GM18868 (cell line): ENCODE results near the gene MAPK8IP3.

Experiments
- ATAC-seq: cut with Tn5 transposase; IDR thresholded peaks from one replicate; pipeline ENCODE4 v1.9.1; 2021; ENCODE audit warnings: mild to moderate bottlenecking, moderate library complexity; ENCODE audit not compliant: unreplicated experiment

The MAPK8IP3 gene

GRCh38 chr16:1782408-1783264 is 76.6 kb downstream of the MAPK8IP3 start, which contains the start of the genes NUBP2 and SPSB3:
NUBP2 (plus strand) TSS chr16:1782960; CDS start chr16:1783021, 61 bp downstream.
SPSB3 (minus strand) TSS chr16:1782571; CDS start chr16:1781483, 1,088 bp downstream.
- peak; percentile 84 for ATAC-seq

GRCh38 chr16:1784977-1785845 is 79.2 kb downstream of the MAPK8IP3 start:
- ATAC-seq, result no peak

GRCh38 chr16:1785846-1786170 is 79.8 kb downstream of the MAPK8IP3 start:
- no peak for ATAC-seq

- ATAC-seq, result no peak
Observed at GRCh38 chr16:1786242-1787055, 80.5 kb downstream of the MAPK8IP3 start.

- no peak for ATAC-seq
Observed at GRCh38 chr16:1787056-1787321, 81.0 kb downstream of the MAPK8IP3 start.

DNA sequence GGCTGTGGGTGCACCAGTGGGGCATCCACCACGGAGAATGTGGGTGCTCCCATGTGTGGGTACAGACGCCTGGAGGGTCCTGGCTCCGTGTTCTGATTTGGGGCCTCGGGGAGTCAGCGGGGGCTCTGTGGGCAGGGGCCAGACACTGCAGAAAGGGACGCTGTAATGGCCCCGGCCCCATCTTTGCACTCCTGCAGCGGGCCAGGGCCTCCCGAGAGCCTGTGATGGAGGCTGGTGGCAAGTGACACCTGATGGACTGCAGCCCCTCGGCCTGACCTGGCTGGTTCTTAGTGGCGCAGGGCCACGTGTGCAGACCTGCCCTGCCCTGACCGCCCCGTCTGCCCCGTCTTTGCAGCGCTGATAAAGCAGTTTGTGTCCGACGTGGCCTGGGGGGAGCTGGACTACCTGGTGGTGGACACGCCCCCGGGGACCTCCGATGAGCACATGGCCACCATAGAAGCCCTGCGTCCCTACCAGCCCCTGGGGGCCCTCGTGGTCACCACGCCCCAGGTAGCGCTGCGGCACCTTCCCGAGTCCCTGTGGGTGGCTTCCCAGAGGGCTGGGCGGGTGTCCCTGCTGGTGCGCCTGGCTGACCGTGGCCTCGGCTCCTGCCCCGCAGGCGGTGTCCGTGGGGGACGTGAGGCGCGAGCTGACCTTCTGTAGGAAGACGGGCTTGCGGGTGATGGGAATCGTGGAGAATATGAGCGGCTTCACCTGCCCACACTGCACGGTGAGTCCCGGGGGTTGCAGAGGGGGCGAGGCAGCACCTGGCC is 81.5 kb downstream of the MAPK8IP3 start:
- ATAC-seq, result no peak

DNA sequence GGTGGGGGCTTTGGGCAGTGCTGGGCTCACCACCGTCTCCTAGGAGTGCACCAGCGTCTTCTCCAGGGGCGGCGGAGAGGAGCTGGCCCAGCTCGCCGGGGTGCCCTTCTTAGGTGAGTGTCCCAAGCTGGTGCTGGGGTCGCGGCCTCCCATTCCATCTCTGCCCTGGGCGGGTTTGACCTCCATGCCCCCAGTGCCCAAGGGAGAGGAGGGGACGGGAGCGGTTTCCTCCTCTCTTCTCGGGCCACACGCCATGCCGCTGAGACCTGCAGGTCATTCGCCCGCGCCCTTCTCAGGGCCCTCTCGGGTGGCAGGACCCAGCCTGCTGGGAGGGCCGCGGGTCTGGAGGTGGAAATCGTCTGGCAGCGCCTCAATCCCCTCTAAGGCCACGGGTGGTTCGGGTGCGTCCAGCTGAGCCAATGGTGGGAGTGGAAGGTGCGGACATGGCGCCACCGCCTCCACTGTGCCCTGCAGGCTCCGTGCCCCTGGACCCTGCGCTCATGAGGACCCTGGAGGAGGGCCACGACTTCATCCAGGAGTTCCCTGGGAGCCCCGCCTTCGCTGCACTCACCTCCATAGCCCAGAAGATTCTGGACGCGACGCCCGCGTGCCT is 82.2 kb downstream of the MAPK8IP3 start:
- ATAC-seq, result no peak

DNA sequence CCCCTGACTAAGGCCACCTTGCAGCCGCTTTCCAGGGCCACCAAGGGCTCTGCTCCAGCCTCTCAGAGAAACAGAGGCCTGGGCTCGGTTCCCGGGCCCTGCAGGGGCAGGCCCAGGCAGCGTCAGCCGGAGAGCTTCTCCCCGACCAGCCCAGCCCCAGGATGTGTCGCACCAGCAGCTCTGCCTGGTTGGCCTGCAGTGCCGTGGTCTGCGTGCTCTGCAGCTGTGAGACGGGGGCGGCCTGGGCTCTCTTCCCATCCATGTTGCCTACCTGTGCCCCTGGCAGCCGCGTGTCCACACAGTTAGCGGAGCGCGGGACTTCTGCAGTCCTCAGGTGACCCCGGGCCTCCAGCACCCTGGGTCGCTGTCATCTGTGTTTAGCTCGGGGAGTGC is 82.7 kb downstream of the MAPK8IP3 start:
- ATAC-seq, result no peak

GRCh38 chr16:1789643-1790045 is 83.6 kb downstream of the MAPK8IP3 start:
- ATAC-seq, result no peak

GRCh38 chr16:1790261-1790610 is 84.2 kb downstream of the MAPK8IP3 start:
- no peak for ATAC-seq

- no peak for ATAC-seq
Observed at GRCh38 chr16:1790611-1791255, 84.7 kb downstream of the MAPK8IP3 start.

- ATAC-seq, result no peak
Observed at GRCh38 chr16:1791256-1791942, 85.4 kb downstream of the MAPK8IP3 start.

DNA sequence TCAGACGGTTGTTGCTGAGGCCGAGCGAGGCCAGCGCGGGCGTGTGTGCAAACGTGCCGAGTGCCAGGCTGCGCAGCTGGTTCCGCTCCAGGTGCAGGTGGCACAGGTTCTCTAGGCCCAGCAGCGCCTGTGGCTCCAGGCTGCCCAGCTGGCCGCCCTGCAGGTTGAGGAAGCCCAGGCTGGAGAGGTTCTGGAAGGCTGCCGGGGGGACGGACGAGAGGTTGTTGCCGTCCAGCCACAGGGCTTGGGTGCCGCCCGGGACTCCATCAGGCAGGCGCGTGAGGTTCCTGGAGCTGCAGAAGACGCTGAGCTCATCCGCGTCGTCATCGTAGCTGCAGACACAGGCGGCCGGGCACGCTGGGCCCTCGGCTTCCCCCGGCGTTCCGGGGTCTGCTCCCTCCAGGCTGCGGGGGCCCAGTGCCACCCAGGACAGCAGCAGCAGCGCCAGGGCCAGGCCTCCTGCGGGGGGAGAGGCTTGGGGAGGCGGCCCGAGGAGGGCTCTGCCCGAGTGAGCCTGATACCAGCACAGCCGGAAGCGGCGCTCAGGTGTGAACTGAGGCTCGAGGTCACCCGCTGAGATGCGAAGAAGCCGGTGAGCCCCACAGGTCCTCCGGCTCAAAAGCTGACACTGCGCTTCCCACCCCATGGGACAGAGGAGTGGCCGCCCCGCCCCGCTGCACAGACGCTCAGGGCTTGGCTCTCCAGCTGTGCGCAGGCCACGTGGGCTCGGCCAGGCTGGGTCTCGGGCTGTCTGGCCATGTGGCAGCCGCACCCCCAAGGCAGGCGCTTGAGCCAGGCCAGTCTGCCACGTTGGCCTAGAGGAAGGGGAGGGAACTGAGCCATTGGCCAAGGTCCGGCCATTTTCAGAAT is 86.2 kb downstream of the MAPK8IP3 start:
- ATAC-seq, result no peak

- ATAC-seq, result no peak
Observed at GRCh38 chr16:1792836-1793577, 87.0 kb downstream of the MAPK8IP3 start.

DNA sequence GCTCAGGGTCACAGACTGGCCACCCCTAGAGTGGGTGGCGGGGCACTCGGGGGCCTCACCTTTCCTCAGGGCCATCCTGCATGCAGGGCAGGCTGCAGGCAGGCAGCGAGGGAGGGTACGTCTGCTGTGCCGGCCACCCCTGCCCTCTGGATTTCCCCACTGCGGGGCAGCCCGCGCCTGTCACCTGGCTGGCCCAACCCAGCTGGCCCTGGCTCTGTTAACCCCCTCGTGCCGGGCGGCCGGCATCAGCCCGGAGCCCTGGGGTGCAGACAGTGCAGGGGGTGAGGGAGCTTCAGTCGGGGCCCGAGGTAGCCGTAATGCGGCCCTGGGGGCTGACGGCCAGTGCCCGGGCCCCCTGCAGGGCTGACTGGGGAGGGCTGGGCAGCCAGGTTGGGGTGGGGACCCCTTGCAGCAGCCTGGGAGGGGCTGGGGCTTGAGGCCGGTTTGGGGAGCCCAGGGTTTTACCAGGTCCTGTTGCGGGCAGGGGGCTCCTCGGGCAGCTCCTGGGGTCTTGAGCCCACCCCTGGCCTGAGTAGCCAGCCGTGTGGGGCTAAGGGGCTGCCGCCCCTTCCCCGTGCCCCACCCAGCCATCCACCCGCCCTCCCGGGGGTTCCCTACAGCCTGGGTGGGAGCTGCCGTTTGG is 87.7 kb downstream of the MAPK8IP3 start, which contains the start of gene IGFALS:
TSS of gene IGFALS (minus strand) at position 128 of the 643 bp plus-strand sequence. CDS start at position 75, 53 bp downstream.
- no peak for ATAC-seq

GRCh38 chr16:1794221-1794871 is 88.4 kb downstream of the MAPK8IP3 start:
- no peak for ATAC-seq
